Psoas muscle (tissue), 8 donors: ENCODE results near the gene FGD4. TPM values are rescaled to one million over a fixed set of nuclear protein-coding genes. Genes with fewer than 3 reads are reported as not detected.

Experiments used
- ATAC-seq, 4 donors: fragments of 200-7000 bp; cut with Tn5 transposase; one replicate each; pipeline ENCODE4 v1.9.1; 2020; ENCODE audit warnings: moderate library complexity in 3 of 4, mild to moderate bottlenecking in 2 of 4
- DNase-seq, 2 donors: peaks; one replicate each; pipeline ENCODE4 v3.0.0-alpha.2; 2020
- H3K27ac ChIP-seq: fragments of 200-600 bp; one replicate; pipeline ENCODE4 v1.8.0; 2022
- H3K27me3 ChIP-seq, 3 donors: fragments of 200-600 bp in 1 of 3; one replicate each; pipeline versions ENCODE4 v1.6.1 to v1.8.0; 2013 to 2022; ENCODE audit warnings: low read length in 2 of 3, mild to moderate bottlenecking in 2 of 3, moderate library complexity in 1 of 3; ENCODE audit not compliant: insufficient read depth in 3 of 3
- H3K36me3 ChIP-seq, 2 donors: fragments of 200-600 bp in 1 of 2; one replicate each; pipeline versions ENCODE4 v1.6.1 to v1.8.0; 2013 to 2022; ENCODE audit warnings: low read depth in 1 of 2, mild to moderate bottlenecking in 1 of 2, moderate library complexity in 1 of 2; ENCODE audit not compliant: insufficient read depth in 1 of 2
- H3K4me1 ChIP-seq: fragments of 200-600 bp; one replicate; pipeline ENCODE4 v1.8.0; 2022
- H3K4me3 ChIP-seq: fragments of 200-600 bp; one replicate; pipeline ENCODE4 v1.8.0; 2022; ENCODE audit warnings: mild to moderate bottlenecking
- H3K9me3 ChIP-seq: fragments of 200-600 bp; one replicate; pipeline ENCODE4 v1.8.0; 2022
- CTCF ChIP-seq: fragments of 200-600 bp; IDR thresholded peaks from one replicate; pipeline ENCODE4 v1.8.0; 2022; ENCODE audit warnings: antibody characterized with exemption
- WGBS, 3 donors: extraction: QIAGEN DNeasy Blood & Tissue Kit; methylation state at CpG; one replicate each; pipeline versions ENCODE4 v1.1.6 to v1.1.7; 2013; 5-methylcytosine and 5-hydroxymethylcytosine counted together
- intact Hi-C, 2 donors: fragments of 100-400 bp; cut with DNase I; formaldehyde crosslinking; loops; one replicate each; pipeline versions ENCODE4 v1.11.0 to v1.14.2; 2022
- polyA plus RNA-seq, 3 donors: library from polyadenylated mRNA; stranded (reverse); fragments of 200-250 nt; gene quantifications; one replicate each; pipeline ENCODE4 v1.2.3, GENCODE V29; 2013
- total RNA-seq, 4 donors: library from RNA; stranded (reverse); fragmentation: NEBNext Ultra II Directional in 2 of 4; extraction: Animal tissue kit (Norgen Biotek cat#: 25700) in 2 of 4; gene quantifications; one replicate each; pipeline versions ENCODE4 v1.2.1 to v1.2.4, GENCODE V29; 2021 to 2023
- donor health status: healthy with polysubstance abuse.
- donor health status: DM: no; HTN: no; CAD: no; lungs with moderate emphysema.
- donor health status: Bipolar disorder and iron deficiency.
- donor health status: healthy.
- donor health status: DM: yes; HTN: yes; CAD: no.
- donor health status: DM: no; HTN: no; CAD: no.
- donor health status: DM: no; HTN: no; CAD: no.
- donor health status: DM: yes; HTN: yes; CAD: no.

FGD4 gene
- total and polyA plus RNA-seq, 7 donors = 1.1 to 20.8 (median 14.9) TPM

GRCh38 chr12:32588604-32589003 is 189.2 kb downstream of the FGD4 start:
- no peak for TF ChIP-seq CTCF
- 62 to 75% (median 68%) methylated on average over 3 of the region's 3 CpGs for WGBS, 3 donors
- intact Hi-C loops = loop anchor here in 1 of 2 donors (5.0 kb wide), 1 partner anchor 321 kb away; no protein-coding TSS in a partner anchor
- Histone ChIP-seq H3K9me3 (no peaks in the 10 kb centered on the region), H3K27ac (no peak overlapping the region), H3K36me3 (peaks cover 7 to 33% of the 10 kb centered on the region in 2 donors), H3K4me3 (no peak overlapping the region), H3K27me3 (no peaks in the 10 kb centered on the region), H3K4me1 (peaks cover 12% of the 10 kb centered on the region)
- no peak for DNase-seq
- no peak for ATAC-seq

GRCh38 chr12:32589165-32589865 is 190.0 kb downstream of the FGD4 start:
- Histone ChIP-seq H3K4me3 (no peak overlapping the region), H3K27ac (no peak overlapping the region), H3K9me3 (no peaks in the 10 kb centered on the region), H3K27me3 (no peaks in the 10 kb centered on the region), H3K4me1 (peaks cover 12% of the 10 kb centered on the region), H3K36me3 (peaks cover 7 to 26% of the 10 kb centered on the region in 2 donors)
- DNase-seq = no peak
- ATAC-seq = no peak
- intact Hi-C loops = loop anchor here in 1 of 2 donors (5.0 kb wide), 1 partner anchor 322 kb away; no protein-coding TSS in a partner anchor
- WGBS, 3 donors = 70 to 79% (median 78%) methylated on average over 4 of the region's 4 CpGs
- TF ChIP-seq CTCF = no peak

GRCh38 chr12:32595251-32595650 is 195.9 kb downstream of the FGD4 start:
- 53 to 60% (median 58%) methylated on average over 2 of the region's 2 CpGs for WGBS, 3 donors
- Histone ChIP-seq H3K27ac (no peak overlapping the region), H3K27me3 (no peaks in the 10 kb centered on the region), H3K4me3 (no peak overlapping the region), H3K36me3 (peaks cover 9 to 47% of the 10 kb centered on the region in 2 donors), H3K4me1 (peaks cover 3% of the 10 kb centered on the region), H3K9me3 (no peaks in the 10 kb centered on the region)
- intact Hi-C loops = no loop called here
- no peak for TF ChIP-seq CTCF
- ATAC-seq = no peak
- no peak for DNase-seq

- 47 to 65% (median 57%) methylated on average over 1 of the region's 1 CpG for WGBS, 3 donors
- Histone ChIP-seq H3K27ac (no peak overlapping the region), H3K27me3 (no peaks in the 10 kb centered on the region), H3K4me3 (no peak overlapping the region), H3K4me1 (peaks cover 3% of the 10 kb centered on the region), H3K9me3 (no peaks in the 10 kb centered on the region), H3K36me3 (peaks cover 2 to 47% of the 10 kb centered on the region in 2 donors)
- no peak for TF ChIP-seq CTCF
- ATAC-seq = no peak
- intact Hi-C loops = no loop called here
- no peak for DNase-seq
Observed at GRCh38 chr12:32596030-32596429, 196.7 kb downstream of the FGD4 start.

- H3K36me3 ChIP-seq = peaks cover 2 to 57% of the 10 kb centered on the region in 2 donors
- no peak overlapping the region for H3K27ac ChIP-seq
- ATAC-seq (no peak), DNase-seq (no peak)
- no peaks in the 10 kb centered on the region for H3K9me3 ChIP-seq
- intact Hi-C loops = no loop called here
- TF ChIP-seq CTCF = no peak
- no peaks in the 10 kb centered on the region for H3K4me1 ChIP-seq
- H3K27me3 ChIP-seq = no peaks in the 10 kb centered on the region
- no peak overlapping the region for H3K4me3 ChIP-seq
- WGBS, 3 donors = 86 to 100% (median 91%) methylated on average over 1 of the region's 1 CpG
Observed at GRCh38 chr12:32598688-32599087, 199.3 kb downstream of the FGD4 start.
